Hepatocyte (in vitro differentiated cells): ENCODE measurements around the gene OR52B6.

ENCODE experiments used
- CTCF ChIP-seq: fragments of 200-600 bp; sonication (generic); IDR thresholded peaks from 2 replicates; pipeline ENCODE4 v1.5.1; 2016; ENCODE audit warnings: antibody characterized with exemption, mild to moderate bottlenecking; ENCODE audit not compliant: poor library complexity
- EZH2phosphoT487 ChIP-seq: fragments of 200-600 bp; sonication (generic); IDR thresholded peaks from one replicate; pipeline ENCODE4 v1.6.1; 2018; ENCODE audit warnings: antibody characterized with exemption, mild to moderate bottlenecking, low read depth, moderate library complexity; ENCODE audit not compliant: unreplicated experiment, severe bottlenecking

- TF ChIP-seq EZH2phosphoT487 (no peak), CTCF (no peak)
Observed at GRCh38 chr11:5620651-5621521, 40.2 kb downstream of the OR52B6 start.
